Activated T-cell treated with anti-CD3 and anti-CD28 coated beads, Interleukin-2, amount 50 U/mL, for 1 hour (primary cell): ENCODE data around the gene AXDND1.
"Not testable (repeated sequence)": the region's sequence is repeated elsewhere in the genome, so short reads cannot be mapped to it uniquely, and the experiment has no call there.

Experiments
- DNase-seq: peaks from one replicate; pipeline ENCODE4 v3.0.0-alpha.2; 2020

AXDND1 gene

GRCh38 chr1:179366093-179366800, 476 bp downstream of the AXDND1 start:
- DNase-seq, result no peak

- DNase-seq, result no peak
Measured at GRCh38 chr1:179369751-179370341, 4.1 kb downstream of the AXDND1 start.

GRCh38 chr1:179372160-179372559, 6.4 kb downstream of the AXDND1 start:
- DNase-seq, result no peak

DNA sequence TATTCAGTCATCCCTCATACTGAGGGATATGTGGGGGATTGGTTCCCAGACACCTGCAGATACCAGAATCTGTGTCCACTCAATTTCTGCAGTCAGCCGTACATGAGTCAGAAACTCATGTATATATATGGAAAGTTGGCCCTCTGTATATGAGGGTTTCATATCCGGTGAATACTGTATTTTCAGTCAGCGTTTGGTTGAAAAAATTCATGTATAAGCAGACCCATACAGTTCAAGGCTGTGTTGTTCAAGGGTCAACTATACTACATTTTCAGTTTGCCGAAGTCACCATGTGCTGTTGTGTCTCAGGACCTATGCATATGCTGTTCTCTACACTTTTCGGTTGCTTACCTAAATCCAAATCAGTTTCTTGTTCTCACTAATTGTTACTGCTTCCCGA, 10.5 kb downstream of the AXDND1 start:
- DNase-seq, result no peak

DNA sequence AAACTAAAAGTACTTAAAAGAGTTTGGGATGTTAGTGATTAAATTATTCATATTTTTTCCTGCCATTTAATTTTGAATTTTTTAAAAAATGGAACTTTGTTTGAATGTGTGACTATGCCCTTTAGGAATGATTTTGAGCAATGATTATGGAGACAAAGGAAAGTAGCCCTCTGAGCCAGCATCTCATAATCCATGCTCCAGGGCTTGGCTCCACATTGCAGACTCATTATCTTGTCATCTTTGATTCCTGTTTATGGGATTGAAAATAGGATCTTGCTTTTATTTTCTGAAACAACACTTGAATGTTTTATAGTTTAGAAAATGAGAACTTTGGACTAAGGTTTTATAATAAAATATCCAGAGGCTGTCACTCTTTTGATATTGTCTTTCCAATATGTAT, 14.5 kb downstream of the AXDND1 start:
- DNase-seq, result no peak

DNA sequence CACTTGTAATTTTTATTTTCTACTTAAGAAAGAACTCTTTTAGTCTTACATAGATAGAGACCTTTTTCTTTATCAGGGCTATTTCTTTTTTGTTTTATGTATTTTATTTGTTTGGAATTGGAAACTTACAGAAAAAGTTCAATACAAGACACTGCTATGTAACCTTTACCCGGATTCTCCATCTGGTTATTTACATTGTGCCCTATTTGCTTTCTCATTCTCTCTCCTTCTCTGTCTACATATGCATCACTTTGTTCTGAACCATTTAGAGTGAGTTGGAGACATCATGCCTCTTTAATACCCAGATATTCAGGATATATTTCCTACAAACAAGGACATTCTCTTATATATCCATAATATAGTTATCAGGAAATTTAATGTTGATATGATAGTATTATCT, 18.3 kb downstream of the AXDND1 start:
- DNase-seq, result no peak

DNA sequence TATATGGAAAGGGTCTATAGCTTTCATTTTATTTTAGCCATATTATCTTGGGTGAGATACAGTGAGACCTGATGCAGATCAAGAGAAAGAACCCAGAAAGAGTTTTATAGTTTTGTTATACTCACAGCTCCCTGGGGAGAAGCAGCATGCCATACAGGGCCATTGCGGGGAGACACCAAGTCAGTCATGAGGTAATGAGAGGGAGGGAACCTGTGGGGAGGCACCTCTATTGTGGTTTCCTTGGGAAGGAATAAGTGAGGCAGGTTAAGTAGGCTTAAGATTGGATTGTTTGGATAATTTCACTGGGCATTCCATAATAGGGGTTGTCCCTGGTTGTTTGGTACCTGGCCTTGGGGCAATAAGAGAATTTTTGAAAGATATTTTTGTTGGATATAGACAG, 19.7 kb downstream of the AXDND1 start:
- DNase-seq, result no peak

DNA sequence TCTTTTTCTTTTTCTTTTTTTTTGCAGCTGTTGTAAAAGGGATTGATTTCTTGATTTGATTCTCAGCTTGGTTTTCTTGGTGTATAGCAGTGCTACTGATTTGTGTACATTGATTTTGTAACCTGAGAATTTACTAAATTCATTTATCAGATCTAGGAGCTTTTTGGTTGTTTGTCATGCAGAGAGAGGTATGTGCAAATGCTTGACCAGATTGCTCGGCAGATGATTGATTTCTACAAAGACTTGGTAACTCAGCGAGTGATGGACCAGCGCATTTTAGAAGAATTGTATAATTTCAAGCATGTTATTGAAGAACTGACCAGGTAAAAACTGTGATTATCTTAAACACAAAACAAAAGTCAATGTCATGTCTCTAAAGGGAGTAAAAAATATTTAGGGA, 27.9 kb downstream of the AXDND1 start:
- DNase-seq, result no peak

DNA sequence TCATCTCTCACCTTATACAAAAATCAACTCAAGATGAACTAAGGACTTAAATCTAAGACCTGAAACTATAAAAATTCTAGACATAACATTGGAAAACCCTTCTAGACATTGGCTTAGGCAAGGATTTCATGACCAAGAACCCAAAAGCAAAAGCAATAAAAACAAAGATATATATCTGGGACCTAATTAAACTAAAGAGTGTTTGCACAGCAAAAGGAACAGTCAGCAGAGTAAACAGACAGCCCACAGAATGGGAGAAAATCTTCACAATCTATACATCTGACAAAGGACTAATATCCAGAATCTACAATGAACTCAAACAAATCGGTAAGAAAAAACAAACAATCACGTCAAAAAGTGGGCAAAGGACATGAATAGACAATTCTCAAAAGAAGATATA, 33.6 kb downstream of the AXDND1 start:
- not testable (repeated sequence) for DNase-seq

DNA sequence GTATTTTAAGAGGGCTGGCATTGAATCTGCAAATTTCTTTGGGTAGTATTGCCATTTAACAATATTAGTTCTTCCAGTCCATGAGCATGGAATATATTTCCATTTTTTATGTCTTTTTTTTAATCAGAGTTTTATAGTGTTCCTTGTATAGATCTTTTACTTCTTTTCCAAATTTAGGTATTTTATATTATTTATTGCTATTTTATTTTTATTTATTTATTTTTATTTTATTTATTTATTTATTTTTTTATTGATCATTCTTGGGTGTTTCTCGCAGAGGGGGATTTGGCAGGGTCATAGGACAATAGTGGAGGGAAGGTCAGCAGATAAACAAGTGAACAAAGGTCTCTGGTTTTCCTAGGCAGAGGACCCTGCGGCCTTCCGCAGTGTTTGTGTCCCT, 52.0 kb downstream of the AXDND1 start:
- DNase-seq, result not testable (repeated sequence)

DNA sequence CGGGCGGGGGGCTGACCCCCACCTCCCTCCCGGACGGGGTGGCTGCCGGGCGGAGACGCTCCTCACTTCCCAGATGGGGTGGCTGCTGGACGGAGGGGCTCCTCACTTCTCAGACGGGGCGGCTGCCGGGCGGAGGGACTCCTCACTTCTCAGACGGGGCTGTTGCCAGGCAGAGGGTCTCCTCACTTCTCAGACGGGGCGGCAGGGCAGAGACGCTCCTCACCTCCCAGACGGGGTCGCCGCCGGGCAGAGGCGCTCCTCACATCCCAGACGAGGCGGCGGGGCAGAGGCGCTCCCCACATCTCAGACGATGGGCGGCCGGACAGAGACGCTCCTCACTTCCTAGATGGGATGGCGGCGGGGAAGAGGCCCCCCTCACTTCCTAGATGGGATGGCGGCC, 52.9 kb downstream of the AXDND1 start:
- not testable (repeated sequence) for DNase-seq

DNA sequence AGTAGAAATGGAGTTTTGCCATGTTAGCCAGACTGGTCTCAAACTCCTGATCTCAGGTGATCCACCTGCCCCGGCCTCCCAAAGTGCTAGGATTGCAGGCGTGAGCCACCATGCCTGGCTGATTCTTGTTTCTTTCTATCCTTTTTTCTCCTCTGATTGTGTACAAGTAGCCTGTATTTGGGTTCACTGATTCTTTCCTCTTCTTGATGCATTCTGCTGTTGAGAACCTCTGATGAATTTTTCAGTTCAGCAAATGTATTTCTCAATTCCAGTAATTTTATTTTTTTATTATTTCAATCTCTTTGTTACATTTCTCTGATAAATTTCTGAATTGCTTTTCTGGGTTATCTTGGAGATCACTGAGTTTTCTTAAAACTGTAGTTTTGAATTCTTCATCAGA, 58.8 kb downstream of the AXDND1 start:
- DNase-seq, result no peak

DNA sequence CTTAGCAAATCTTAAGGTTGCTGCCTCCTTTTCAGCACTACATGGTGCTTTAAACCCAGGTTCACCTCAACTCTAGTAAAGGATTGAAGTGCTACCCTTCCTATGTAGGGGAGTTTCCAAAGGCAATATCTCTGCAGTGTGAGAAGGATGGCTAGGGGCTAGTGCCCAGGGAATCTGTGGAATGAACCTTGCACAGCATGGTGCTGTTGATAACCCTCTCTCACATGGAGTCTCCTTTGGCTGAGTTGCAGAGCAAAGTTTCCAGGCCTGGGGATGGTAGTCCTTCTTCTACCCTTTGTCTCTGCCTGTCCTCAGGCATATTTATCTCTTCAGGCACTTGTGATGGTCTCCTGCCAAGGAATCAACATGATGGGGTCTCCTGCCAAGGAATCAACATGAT, 59.4 kb downstream of the AXDND1 start:
- no peak for DNase-seq

DNA sequence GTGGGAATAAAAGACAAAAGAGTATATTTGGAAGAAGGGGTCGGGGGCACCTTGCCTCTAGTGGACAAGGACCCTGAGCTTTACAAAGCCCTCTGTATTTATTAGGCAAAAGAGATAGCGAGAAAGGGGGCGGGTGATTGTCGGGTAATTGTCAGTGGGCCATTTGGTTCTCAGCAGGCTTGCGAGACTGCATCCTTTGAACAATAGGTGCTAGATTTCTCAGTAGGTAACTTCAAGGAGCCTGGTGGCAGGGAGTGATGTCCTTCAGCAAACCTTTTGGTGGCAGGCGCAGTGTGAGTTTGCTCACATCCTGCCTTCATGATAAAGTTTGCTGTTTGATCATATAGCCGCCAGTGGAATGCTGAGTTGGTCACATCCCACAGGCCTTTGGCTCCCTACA, 71.4 kb downstream of the AXDND1 start:
- DNase-seq, result no peak

DNA sequence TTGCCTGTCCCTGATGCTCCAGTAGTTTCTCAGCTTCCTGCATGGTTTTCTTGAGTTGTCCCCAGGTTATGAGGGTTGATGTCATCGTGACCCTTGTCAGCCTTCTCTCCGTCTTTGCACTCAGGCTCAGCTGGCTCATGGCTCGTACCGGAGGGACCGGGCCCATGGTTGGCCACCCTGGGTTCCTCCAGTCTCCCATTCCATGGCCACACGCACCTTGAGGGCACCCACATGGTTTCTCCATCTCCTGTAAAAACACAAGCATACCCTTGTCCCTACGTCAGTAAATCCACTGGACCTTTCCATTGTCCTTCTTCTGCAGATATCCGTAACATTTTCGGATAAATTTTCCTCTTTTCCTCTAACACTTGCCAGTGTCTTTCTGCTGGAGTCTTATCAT, 73.9 kb downstream of the AXDND1 start:
- not testable (repeated sequence) for DNase-seq

DNA sequence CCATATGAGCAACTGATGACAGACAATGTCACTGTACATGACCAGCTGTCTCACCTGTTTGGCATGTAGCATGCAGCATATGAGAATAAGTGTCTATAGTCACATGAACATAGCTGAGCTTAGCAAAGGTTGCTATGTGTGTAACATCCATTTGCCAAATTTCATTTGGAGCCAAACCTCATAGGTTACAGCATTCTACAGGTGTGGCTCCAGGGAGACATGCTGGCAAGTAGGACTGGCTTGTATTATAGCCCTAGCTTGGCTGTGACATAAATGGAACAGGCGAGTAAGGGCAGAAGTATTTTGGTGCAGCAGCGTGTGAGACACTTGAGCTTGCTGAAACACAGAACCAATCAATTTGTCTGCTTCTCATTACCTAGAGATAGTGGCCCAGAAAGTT, 74.5 kb downstream of the AXDND1 start:
- not testable (repeated sequence) for DNase-seq

- no peak for DNase-seq
Measured at GRCh38 chr1:179440971-179441370, 75.2 kb downstream of the AXDND1 start.

DNA sequence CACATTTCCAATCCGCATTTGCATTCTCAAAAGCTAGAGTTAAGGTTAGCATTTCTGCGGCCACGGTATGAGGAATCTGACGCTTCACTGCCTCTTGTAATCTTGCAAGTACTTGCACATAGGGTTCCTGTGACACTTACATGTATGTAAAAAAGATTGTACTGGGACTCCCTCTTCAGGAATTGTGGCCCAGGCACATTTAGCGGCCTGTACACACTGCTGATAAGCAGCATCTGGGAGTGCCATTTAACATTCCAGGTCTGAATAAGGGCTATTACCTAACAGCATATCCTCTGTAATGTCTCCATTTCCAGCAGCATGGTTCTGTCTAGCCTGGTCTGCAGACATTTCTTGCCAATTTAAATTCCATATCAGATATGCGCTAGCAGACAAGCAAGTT, 75.7 kb downstream of the AXDND1 start:
- no peak for DNase-seq

DNA sequence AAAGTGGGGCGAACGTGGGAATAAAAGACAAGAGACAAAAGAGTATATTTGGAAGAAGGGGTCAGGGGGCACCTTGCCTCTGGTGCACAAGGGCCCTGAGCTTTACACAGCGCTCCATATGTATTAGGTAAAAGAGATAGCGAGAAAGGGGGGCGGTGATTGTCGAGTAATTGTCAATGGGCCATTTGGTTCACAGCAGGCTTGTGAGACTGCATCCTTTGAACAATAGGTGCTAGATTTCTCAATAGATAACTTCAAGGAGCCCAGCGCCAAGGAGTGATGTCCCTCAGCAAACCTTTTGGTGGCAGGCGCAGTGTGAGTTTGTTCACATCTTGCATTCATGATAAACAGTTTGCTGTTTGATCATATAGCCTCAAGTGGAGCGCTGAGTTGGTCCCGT, 77.1 kb downstream of the AXDND1 start:
- not testable (repeated sequence) for DNase-seq

- no peak for DNase-seq
Measured at GRCh38 chr1:179445593-179445992, 79.8 kb downstream of the AXDND1 start.

- no peak for DNase-seq
Measured at GRCh38 chr1:179447489-179447888, 81.7 kb downstream of the AXDND1 start.

- no peak for DNase-seq
Measured at GRCh38 chr1:179448437-179449149, 82.8 kb downstream of the AXDND1 start.

GRCh38 chr1:179459606-179460206, 93.9 kb downstream of the AXDND1 start:
- DNase-seq, result not testable (repeated sequence)

DNA sequence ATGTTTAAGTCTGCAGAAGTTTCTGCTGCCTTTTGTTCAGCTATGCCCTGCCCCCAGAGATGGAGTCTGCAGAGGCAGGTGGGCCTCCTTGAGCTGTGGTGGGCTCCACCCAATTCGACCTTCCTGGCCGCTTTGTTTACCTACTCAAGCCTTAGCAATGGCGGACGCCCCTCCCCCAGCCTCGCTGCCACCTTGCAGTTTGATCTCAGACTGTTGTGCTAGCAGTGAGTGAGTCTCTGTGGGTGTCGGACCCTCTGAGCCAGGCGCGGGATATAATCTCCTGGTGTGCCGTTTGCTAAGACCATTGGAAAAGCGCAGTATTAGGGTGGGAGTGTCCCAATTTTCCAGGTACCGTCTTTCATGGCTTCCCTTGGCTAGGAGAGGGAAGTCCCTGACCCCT, 99.9 kb downstream of the AXDND1 start:
- not testable (repeated sequence) for DNase-seq
